ENCODE measurements around the gene PSMG3.

PSMG3 gene

GRCh38 chr7:1542841-1543747, 26.7 kb downstream of the PSMG3 start:
- 0 out of 2 replicates have a peak overlapping the region, but pooled peaks have one; percentile 5 for H3K27ac ChIP-seq
- TF ChIP-seq CTCF (conservative IDR thresholded peaks at IDR 0.05): no peak
- TF ChIP-seq ZFX (IDR thresholded peaks at IDR 0.05): no peak

DNA sequence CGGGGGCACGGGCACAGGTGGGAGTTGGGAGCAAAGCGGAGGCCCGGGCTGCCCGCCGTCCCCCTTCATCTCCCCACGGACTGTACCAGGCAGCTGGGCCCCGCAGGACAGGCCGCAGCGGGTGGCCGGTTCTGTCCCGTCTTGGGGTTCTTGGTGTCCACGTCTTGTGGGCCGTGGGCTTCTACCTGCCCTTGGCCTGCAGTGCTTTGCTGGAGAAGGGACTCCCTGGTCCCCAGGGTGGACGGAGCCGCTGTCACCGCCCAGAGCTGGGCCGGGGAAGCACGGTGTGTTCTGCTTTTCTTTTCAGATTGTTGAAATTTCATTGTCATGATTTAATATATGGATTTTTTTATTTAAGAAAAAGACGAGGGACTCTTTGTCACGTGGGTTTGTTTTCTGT, 27.5 kb downstream of the PSMG3 start:
- no peak for TF ChIP-seq CTCF (conservative IDR thresholded peaks at IDR 0.05)
- TF ChIP-seq ZFX (IDR thresholded peaks at IDR 0.05): no peak
- no peak overlapping the region for H3K27ac ChIP-seq

- no peak overlapping the region for H3K27ac ChIP-seq
- no peak for TF ChIP-seq ZFX (IDR thresholded peaks at IDR 0.05)
- TF ChIP-seq CTCF (conservative IDR thresholded peaks at IDR 0.05): no peak
Measured at GRCh38 chr7:1541431-1542162, 28.2 kb downstream of the PSMG3 start.

- TF ChIP-seq ZFX (IDR thresholded peaks at IDR 0.05) (no peak), CTCF (conservative IDR thresholded peaks at IDR 0.05) (no peak)
- no peak overlapping the region for H3K27ac ChIP-seq
Measured at GRCh38 chr7:1540776-1541271, 29.0 kb downstream of the PSMG3 start.

DNA sequence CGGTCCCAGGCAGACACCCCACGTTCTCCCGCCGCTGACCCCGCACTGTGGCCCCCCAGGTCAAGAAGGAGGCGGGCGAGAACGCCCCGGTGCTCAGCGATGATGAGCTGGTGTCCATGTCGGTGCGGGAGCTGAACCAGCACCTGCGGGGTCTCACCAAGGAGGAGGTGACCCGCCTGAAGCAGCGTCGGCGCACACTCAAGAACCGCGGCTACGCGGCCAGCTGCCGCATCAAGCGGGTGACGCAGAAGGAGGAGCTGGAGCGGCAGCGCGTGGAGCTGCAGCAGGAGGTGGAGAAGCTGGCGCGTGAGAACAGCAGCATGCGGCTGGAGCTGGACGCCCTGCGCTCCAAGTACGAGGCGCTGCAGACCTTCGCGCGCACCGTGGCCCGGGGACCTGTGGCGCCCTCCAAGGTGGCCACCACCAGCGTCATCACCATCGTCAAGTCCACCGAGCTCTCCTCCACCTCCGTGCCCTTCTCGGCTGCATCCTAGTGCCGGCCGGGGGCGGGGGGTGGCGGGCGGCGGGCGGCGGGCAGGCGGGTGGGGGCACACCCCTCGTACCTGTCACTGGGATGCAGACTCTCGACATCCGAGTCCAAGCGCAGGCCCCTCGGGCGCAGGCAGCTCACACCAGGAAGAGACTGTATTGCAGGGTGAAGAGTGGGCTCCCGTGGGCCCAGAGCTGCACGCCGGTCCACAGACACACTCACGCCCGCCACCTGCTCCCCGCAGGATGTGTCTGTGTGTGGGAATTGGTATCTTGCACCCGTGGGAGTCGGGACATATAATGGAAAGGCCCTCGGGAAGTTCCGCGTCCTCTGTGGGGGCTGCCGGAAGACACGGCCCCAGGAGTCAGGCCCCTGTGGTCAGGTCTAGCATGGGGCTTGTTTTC, 29.7 kb downstream of the PSMG3 start:
- no peak overlapping the region for H3K27ac ChIP-seq
- TF ChIP-seq CTCF (conservative IDR thresholded peaks at IDR 0.05) (no peak), ZFX (IDR thresholded peaks at IDR 0.05) (no peak)

DNA sequence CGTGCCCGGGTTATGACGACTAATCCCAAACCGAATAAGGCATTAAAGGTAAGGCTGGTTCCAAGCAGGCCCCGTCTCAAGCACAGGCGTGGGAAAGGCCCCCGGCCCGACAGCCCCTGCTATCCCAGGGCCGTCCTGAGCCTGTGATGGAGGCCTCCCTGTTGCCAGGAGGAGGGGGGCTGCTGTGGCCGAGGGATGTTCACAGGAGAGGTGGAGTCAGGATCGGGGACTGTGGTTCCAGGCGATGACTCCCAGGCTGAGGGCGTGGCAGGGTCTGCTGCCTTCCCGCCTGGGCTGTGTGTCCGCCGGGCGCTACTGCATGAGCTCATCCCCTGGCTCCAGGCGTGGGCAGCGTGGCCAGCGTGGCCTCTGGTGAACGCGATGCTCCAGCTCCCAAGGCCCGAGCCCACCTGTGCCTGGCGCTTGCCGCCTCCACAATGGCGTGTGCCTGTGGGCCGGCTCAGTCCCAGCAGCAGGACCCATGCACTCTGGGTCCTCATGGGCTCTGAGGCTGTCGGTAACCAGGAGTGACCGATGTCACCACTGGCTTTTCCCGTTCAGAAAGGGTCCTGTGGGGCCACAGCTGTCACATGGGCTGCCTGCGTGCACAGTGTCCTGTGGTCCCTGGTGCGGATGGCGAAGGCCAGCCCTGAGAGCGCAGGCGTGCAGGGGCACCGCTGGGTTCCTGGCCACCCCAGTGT, 30.5 kb downstream of the PSMG3 start:
- H3K27ac ChIP-seq: no peak overlapping the region
- TF ChIP-seq CTCF (conservative IDR thresholded peaks at IDR 0.05) (no peak), ZFX (IDR thresholded peaks at IDR 0.05) (no peak)
